ENCODE measurements around the gene USP11. TPM values are rescaled to one million over a fixed set of nuclear protein-coding genes. Genes with fewer than 3 reads are reported as not detected.

Gene USP11
- polyA plus RNA-seq, 1 donor (not counting 4 experiments of a cell fraction or from before 2014, with no cell fraction given), result 6.3 TPM

DNA sequence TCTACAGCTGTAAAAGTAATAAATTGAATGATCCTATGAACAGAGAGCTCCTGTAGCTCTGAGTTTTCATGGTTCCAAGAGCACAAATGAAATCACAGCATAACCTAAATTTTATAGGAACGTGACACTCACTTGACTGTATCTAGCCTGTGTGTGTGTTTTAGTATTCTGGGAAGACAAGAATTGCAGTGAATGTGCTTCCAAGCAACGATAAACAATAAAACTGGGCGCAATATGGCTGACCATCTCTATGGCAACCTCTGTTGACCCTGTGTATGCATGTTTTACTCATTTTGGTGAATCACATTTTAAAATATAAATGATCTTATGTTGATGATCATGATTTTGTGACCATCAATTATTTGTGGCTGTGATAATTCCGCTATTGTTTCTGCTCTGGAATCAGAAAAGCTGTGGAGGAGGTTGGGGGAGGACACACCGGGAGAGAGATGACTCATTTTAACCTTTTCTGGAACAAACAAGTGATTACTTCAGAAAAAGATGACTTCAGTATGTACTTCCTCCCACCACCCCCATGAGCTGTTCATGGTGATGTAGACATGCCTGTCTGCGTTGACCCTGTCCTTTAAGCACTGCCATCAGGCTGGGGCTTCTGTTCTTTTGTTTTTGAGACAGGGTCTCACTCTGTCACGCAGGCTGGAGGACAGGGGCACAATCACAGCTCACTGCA lies 31.8 kb downstream of the USP11 start:
- DNase-seq (ENCODE audit: low read depth, low spot score), result no peak
- dilution Hi-C loops (cut with MboI; ENCODE audit: extremely low pct_ligation_motif_present, low sequenced_read_pairs), result no loop called here
- no peak for FAIRE-seq
- Histone ChIP-seq H2AFZ (ENCODE audit: control insufficient read depth, low read length) (no peak overlapping the region), H3K9me3 (ENCODE audit: control insufficient read depth, low read depth, low read length) (no peaks in the 10 kb centered on the region), H3K9me1 (ENCODE audit: control insufficient read depth, extremely low read depth, insufficient read depth, low read length) (no peaks in the 10 kb centered on the region), H3K4me2 (ENCODE audit: control insufficient read depth, extremely low read depth, insufficient read depth, low read depth, low read length) (no peak overlapping the region), H3K79me2 (ENCODE audit: control insufficient read depth, insufficient read depth, low read length) (no peaks in the 10 kb centered on the region), H3K4me1 (ENCODE audit: control insufficient read depth, extremely low read depth, insufficient read depth, low read length) (peaks cover 3% of the 10 kb centered on the region), H4K20me1 (ENCODE audit: control insufficient read depth, extremely low read depth, insufficient read depth, low read length) (no peaks in the 10 kb centered on the region), H3K27me3 (ENCODE audit: control insufficient read depth, extremely low read depth, insufficient read depth, low read length) (no peaks in the 10 kb centered on the region), H3K4me3 (ENCODE audit: control insufficient read depth in 2 of 3, extremely low read depth in 1 of 3, insufficient read depth in 2 of 3, low read depth in 1 of 3, low read length in 3 of 3) (no peak overlapping the region), H3K36me3 (ENCODE audit: control insufficient read depth in 2 of 2, extremely low read depth in 1 of 2, insufficient read depth in 2 of 2, low read length in 2 of 2) (no peaks in the 10 kb centered on the region), H3K27ac (ENCODE audit: control insufficient read depth, insufficient read depth, low read length) (no peak overlapping the region), H3K9ac (ENCODE audit: control insufficient read depth, extremely low read depth, insufficient read depth, low read length) (no peak overlapping the region)
- TF ChIP-seq EZH2 (IDR thresholded peaks at IDR 0.05; ENCODE audit: low read length), result no peak
- TF ChIP-seq CTCF (optimal IDR thresholded peaks at IDR 0.05 in 1 of 3, IDR thresholded peaks at IDR 0.05 in 1 of 3, conservative IDR thresholded peaks at IDR 0.05 in 1 of 3; ENCODE audit: extremely low read depth in 1 of 3, insufficient read depth in 2 of 3, low read length in 3 of 3), result no peak

GRCh38 chrX:47266643-47267042 lies 33.8 kb downstream of the USP11 start:
- Histone ChIP-seq H3K4me3 (ENCODE audit: control insufficient read depth in 2 of 3, extremely low read depth in 1 of 3, insufficient read depth in 2 of 3, low read depth in 1 of 3, low read length in 3 of 3) (no peak overlapping the region), H4K20me1 (ENCODE audit: control insufficient read depth, extremely low read depth, insufficient read depth, low read length) (no peaks in the 10 kb centered on the region), H3K9me1 (ENCODE audit: control insufficient read depth, extremely low read depth, insufficient read depth, low read length) (no peaks in the 10 kb centered on the region), H3K9me3 (ENCODE audit: control insufficient read depth, low read depth, low read length) (no peaks in the 10 kb centered on the region), H3K4me2 (ENCODE audit: control insufficient read depth, extremely low read depth, insufficient read depth, low read depth, low read length) (no peak overlapping the region), H3K9ac (ENCODE audit: control insufficient read depth, extremely low read depth, insufficient read depth, low read length) (no peak overlapping the region), H3K36me3 (ENCODE audit: control insufficient read depth in 2 of 2, extremely low read depth in 1 of 2, insufficient read depth in 2 of 2, low read length in 2 of 2) (no peaks in the 10 kb centered on the region), H2AFZ (ENCODE audit: control insufficient read depth, low read length) (no peak overlapping the region), H3K4me1 (ENCODE audit: control insufficient read depth, extremely low read depth, insufficient read depth, low read length) (peaks cover 3% of the 10 kb centered on the region), H3K79me2 (ENCODE audit: control insufficient read depth, insufficient read depth, low read length) (no peaks in the 10 kb centered on the region), H3K27ac (ENCODE audit: control insufficient read depth, insufficient read depth, low read length) (no peak overlapping the region), H3K27me3 (ENCODE audit: control insufficient read depth, extremely low read depth, insufficient read depth, low read length) (no peaks in the 10 kb centered on the region)
- DNase-seq (ENCODE audit: low read depth, low spot score), result no peak
- FAIRE-seq, result no peak
- TF ChIP-seq EZH2 (IDR thresholded peaks at IDR 0.05; ENCODE audit: low read length) (no peak), CTCF (optimal IDR thresholded peaks at IDR 0.05 in 1 of 3, IDR thresholded peaks at IDR 0.05 in 1 of 3, conservative IDR thresholded peaks at IDR 0.05 in 1 of 3; ENCODE audit: extremely low read depth in 1 of 3, insufficient read depth in 2 of 3, low read length in 3 of 3) (no peak)
- dilution Hi-C loops (cut with MboI; ENCODE audit: extremely low pct_ligation_motif_present, low sequenced_read_pairs), result no loop called here
